Nephron progenitor cell (in vitro differentiated cells): ENCODE results near the gene TMEM18.
A peak's percentile ranks its signal among the peaks of the same experiment; 100 is the strongest.

Experiments used
- DNase-seq: peaks from one replicate; pipeline ENCODE4 v3.0.0; 2021
- H3K27ac Mint-ChIP-seq: 2 replicates; pipeline ENCODE4 v1.8.0; 2021; ENCODE audit warnings: mild to moderate bottlenecking, moderate library complexity, mixed read lengths
- H3K27me3 Mint-ChIP-seq: 2 replicates; pipeline ENCODE4 v1.8.0; 2021; ENCODE audit warnings: mild to moderate bottlenecking, low read depth, mixed read lengths; ENCODE audit not compliant: poor library complexity
- H3K36me3 Mint-ChIP-seq: 2 replicates; pipeline ENCODE4 v1.8.0; 2021; ENCODE audit warnings: low read depth, mixed read lengths
- H3K4me1 Mint-ChIP-seq: 2 replicates; pipeline ENCODE4 v1.8.0; 2021; ENCODE audit warnings: mixed read lengths
- H3K4me3 Mint-ChIP-seq: 2 replicates; pipeline ENCODE4 v1.8.0; 2021; ENCODE audit warnings: mild to moderate bottlenecking, moderate library complexity, mixed read lengths
- H3K9me3 Mint-ChIP-seq: 2 replicates; pipeline ENCODE4 v1.8.0; 2021; ENCODE audit warnings: mild to moderate bottlenecking, moderate library complexity, mixed read lengths
- TF ChIP-seq, protein P1 (sequence below): fragments of 200-600 bp; sonication (generic); IDR thresholded peaks from 2 replicates; pipeline ENCODE4 v1.5.0; 2021; ENCODE audit warnings: antibody characterized with exemption

TMEM18 gene

GRCh38 chr2:691821-692761 is 14.9 kb upstream of the TMEM18 start:
- no peak for DNase-seq
- TF ChIP-seq, protein P1, sequence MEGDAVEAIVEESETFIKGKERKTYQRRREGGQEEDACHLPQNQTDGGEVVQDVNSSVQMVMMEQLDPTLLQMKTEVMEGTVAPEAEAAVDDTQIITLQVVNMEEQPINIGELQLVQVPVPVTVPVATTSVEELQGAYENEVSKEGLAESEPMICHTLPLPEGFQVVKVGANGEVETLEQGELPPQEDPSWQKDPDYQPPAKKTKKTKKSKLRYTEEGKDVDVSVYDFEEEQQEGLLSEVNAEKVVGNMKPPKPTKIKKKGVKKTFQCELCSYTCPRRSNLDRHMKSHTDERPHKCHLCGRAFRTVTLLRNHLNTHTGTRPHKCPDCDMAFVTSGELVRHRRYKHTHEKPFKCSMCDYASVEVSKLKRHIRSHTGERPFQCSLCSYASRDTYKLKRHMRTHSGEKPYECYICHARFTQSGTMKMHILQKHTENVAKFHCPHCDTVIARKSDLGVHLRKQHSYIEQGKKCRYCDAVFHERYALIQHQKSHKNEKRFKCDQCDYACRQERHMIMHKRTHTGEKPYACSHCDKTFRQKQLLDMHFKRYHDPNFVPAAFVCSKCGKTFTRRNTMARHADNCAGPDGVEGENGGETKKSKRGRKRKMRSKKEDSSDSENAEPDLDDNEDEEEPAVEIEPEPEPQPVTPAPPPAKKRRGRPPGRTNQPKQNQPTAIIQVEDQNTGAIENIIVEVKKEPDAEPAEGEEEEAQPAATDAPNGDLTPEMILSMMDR, result no peak
- Mint-ChIP-seq H3K4me3 (no peak overlapping the region), H3K36me3 (peaks cover 29% of the 10 kb centered on the region), H3K27ac (peak overlapping the region; percentile 64), H3K4me1 (peaks cover 21% of the 10 kb centered on the region), H3K9me3 (peaks cover 18% of the 10 kb centered on the region), H3K27me3 (peaks cover 7% of the 10 kb centered on the region)

DNA sequence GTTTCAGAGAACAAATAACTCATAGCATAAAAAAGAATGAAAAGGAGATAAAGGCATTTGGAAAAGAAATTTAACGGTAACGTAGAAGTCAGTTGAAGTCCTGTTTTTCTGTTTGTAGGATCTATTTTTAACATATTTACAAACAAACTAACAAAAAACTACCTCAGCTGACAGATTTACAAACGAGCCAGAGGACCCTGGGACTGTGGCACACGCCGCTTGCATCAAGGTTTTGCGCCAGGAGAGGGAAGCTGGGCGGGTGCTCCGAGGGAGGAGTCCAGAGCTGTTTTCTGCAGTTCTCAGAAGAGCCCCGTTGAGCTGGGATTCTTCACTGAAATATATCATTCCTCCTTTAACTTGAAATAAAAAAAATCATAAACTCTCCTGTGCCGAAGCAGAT is 13.6 kb upstream of the TMEM18 start:
- no peak overlapping the region for H3K4me3 Mint-ChIP-seq
- H3K4me1 Mint-ChIP-seq, result peaks cover 21% of the 10 kb centered on the region
- peaks cover 40% of the 10 kb centered on the region for H3K36me3 Mint-ChIP-seq
- no peak for DNase-seq
- H3K27me3 Mint-ChIP-seq, result peaks cover 7% of the 10 kb centered on the region
- no peak overlapping the region for H3K27ac Mint-ChIP-seq
- TF ChIP-seq, protein P1, result no peak
- H3K9me3 Mint-ChIP-seq, result peaks cover 31% of the 10 kb centered on the region

DNA sequence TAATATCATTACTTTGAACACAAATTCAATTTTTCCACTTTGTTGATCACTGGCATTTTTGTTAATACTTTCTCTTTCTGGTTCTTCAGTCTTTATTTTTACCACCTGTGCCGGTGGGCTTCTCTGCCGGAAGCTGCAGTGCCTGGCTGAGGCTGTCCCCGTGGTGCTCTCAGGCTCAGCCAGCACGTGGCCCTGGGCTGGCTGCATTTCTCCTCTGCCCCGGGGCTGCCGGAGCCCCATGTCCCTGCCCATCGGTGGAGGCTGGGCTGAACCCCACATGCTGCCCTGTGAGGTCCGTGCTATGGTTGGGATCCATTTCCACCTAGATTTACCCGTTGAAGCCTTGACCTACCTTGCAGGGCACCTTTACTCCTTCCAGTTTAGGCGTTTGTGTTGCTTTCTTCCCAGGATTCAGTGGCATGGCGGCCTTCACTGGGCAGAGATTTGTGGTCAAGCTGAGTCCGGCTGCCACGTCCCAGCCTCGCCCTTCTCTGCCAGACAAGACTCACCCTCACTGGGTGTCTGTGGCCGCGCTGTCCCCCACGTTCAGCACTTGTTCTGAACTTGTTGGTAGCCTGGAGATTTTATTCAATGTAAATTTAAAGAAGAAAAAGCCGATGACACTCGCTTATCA is 12.8 kb upstream of the TMEM18 start:
- Mint-ChIP-seq H3K36me3 (peaks cover 48% of the 10 kb centered on the region), H3K4me3 (no peak overlapping the region), H3K27me3 (peaks cover 11% of the 10 kb centered on the region), H3K9me3 (peaks cover 39% of the 10 kb centered on the region), H3K4me1 (peaks cover 21% of the 10 kb centered on the region), H3K27ac (no peak overlapping the region)
- DNase-seq, result no peak
- TF ChIP-seq, protein P1, result no peak

- Mint-ChIP-seq H3K9me3 (peaks cover 46% of the 10 kb centered on the region), H3K4me3 (no peak overlapping the region), H3K4me1 (peaks cover 18% of the 10 kb centered on the region), H3K36me3 (peaks cover 56% of the 10 kb centered on the region), H3K27ac (no peak overlapping the region), H3K27me3 (peaks cover 11% of the 10 kb centered on the region)
- TF ChIP-seq, protein P1, result no peak
- DNase-seq, result no peak
Measured at GRCh38 chr2:689237-689636, 12.0 kb upstream of the TMEM18 start.

GRCh38 chr2:688504-689076 is 11.4 kb upstream of the TMEM18 start:
- DNase-seq, result no peak
- H3K4me1 Mint-ChIP-seq, result peaks cover 14% of the 10 kb centered on the region
- peaks cover 11% of the 10 kb centered on the region for H3K27me3 Mint-ChIP-seq
- H3K4me3 Mint-ChIP-seq, result no peak overlapping the region
- H3K9me3 Mint-ChIP-seq, result peaks cover 53% of the 10 kb centered on the region
- peaks cover 62% of the 10 kb centered on the region for H3K36me3 Mint-ChIP-seq
- no peak overlapping the region for H3K27ac Mint-ChIP-seq
- TF ChIP-seq, protein P1, result no peak
